GM12878 (cell line): ENCODE results near the gene AK5.

Experiments
- CTCF ChIP-seq, 3 experiments: IDR thresholded peaks in 2 of 3; conservative IDR thresholded peaks in 1 of 3; 2 replicates each; pipeline ENCODE4 v1.5.1; 2011; ENCODE audit warnings: low read depth in 3 of 3, low read length in 3 of 3, mild to moderate bottlenecking in 3 of 3, control low read depth in 2 of 3, moderate library complexity in 2 of 3, inconsistent platforms in 1 of 3, mixed read lengths in 1 of 3; ENCODE audit not compliant: control insufficient read depth in 2 of 3, insufficient read depth in 1 of 3; ENCODE audit errors: extremely low read depth in 1 of 3
- DPF2 ChIP-seq: fragments of 450-650 bp; IDR thresholded peaks from 2 replicates; pipeline ENCODE4 v1.6.1; 2017; ENCODE audit warnings: mild to moderate bottlenecking
- EED ChIP-seq: sonication (generic); IDR thresholded peaks from 2 replicates; pipeline ENCODE4 v1.6.1; 2016; ENCODE audit warnings: antibody characterized with exemption, low read depth
- EGR1 ChIP-seq, 2 experiments: IDR thresholded peaks; 1 replicate in 1 of 2; 2 replicates in 1 of 2; pipeline ENCODE4 v1.6.1; 2011 to 2012; ENCODE audit warnings: low read depth in 2 of 2, low read length in 2 of 2, borderline replicate concordance in 1 of 2, mild to moderate bottlenecking in 1 of 2, moderate library complexity in 1 of 2
- ESRRA ChIP-seq: IDR thresholded peaks from 2 replicates; pipeline ENCODE4 v1.6.1; 2012; ENCODE audit warnings: mild to moderate bottlenecking, low read length, improper control_type of control experiment
- MAX ChIP-seq: IDR thresholded peaks from 2 replicates; pipeline ENCODE4 v1.6.1; 2012; ENCODE audit warnings: low read depth, low read length, improper control_type of control experiment
- NFYB ChIP-seq: IDR thresholded peaks from 2 replicates; pipeline ENCODE4 v1.6.1; 2011; ENCODE audit warnings: low read depth, mild to moderate bottlenecking, low read length, improper control_type of control experiment, moderate library complexity; ENCODE audit not compliant: insufficient read depth
- RFX5 ChIP-seq: IDR thresholded peaks from 2 replicates; pipeline ENCODE4 v1.6.1; 2011; ENCODE audit warnings: low read depth, low read length, improper control_type of control experiment
- SIN3A ChIP-seq: IDR thresholded peaks from 2 replicates; pipeline ENCODE4 v1.6.1; 2012; ENCODE audit warnings: low read depth, low read length, improper control_type of control experiment
- SMC3 ChIP-seq: IDR thresholded peaks from 2 replicates; pipeline ENCODE4 v1.6.1; 2011; ENCODE audit warnings: low read length, improper control_type of control experiment, borderline replicate concordance

GRCh38 chr1:77406661-77407060, 124.8 kb downstream of the AK5 start:
- TF ChIP-seq SMC3 (no peak), NFYB (no peak), SIN3A (no peak), MAX (no peak), CTCF (IDR thresholded peaks at IDR 0.05 in 2 of 3, conservative IDR thresholded peaks at IDR 0.05 in 1 of 3; ENCODE audit: control insufficient read depth in 2 of 3, extremely low read depth in 1 of 3, insufficient read depth in 1 of 3, low read depth in 3 of 3, low read length in 3 of 3) (no peak), ESRRA (no peak), EED (no peak), EGR1 (IDR thresholded peaks at IDR 0.05; ENCODE audit: borderline replicate concordance in 1 of 2, low read depth in 2 of 2, low read length in 2 of 2) (no peak), DPF2 (no peak), RFX5 (no peak)
